GM12865 (cell line): Measurements from ENCODE around the gene GCSH.

Source experiments
- DNase-seq: peaks from one replicate; pipeline ENCODE4 v3.0.0; 2010; ENCODE audit warnings: low read depth
- H3K4me3 ChIP-seq: 2 replicates; pipeline ENCODE4 v1.5.1; 2011; ENCODE audit warnings: mild to moderate bottlenecking, low read depth, low read length, control low read depth
- CTCF ChIP-seq: IDR thresholded peaks from 2 replicates; pipeline ENCODE4 v1.5.1; 2011; ENCODE audit warnings: low read length, control low read depth, low read depth, inconsistent platforms; ENCODE audit not compliant: insufficient read depth; ENCODE audit errors: missing control alignments

The GCSH gene

GRCh38 chr16:81095953-81096714 is at the start of gene GCSH:
Gene GCSH, minus strand, starts transcription at chr16:81096395. Its CDS starts 117 bp downstream, at chr16:81096278.
- TF ChIP-seq CTCF: no peak
- H3K4me3 ChIP-seq: peak within 1 kb of the TSS; percentile 66
- peak; percentile 99 for DNase-seq

GRCh38 chr16:81143921-81144471 is 47.8 kb upstream of the GCSH start:
- H3K4me3 ChIP-seq: no peak overlapping the region
- no peak for DNase-seq
- no peak for TF ChIP-seq CTCF

- H3K4me3 ChIP-seq: no peak overlapping the region
- no peak for TF ChIP-seq CTCF
These were observed 46.7 kb upstream of the GCSH start for GRCh38 chr16:81142864-81143263.

GRCh38 chr16:81140930-81141780 is 45.0 kb upstream of the GCSH start:
- TF ChIP-seq CTCF: peak; percentile 39
- no peak overlapping the region for H3K4me3 ChIP-seq
- DNase-seq: no peak

More at GRCh38 chr16:81142864-81143263, 46.7 kb upstream of the GCSH start:
- no peak for DNase-seq

- no peak for TF ChIP-seq CTCF
- DNase-seq: no peak
- no peak overlapping the region for H3K4me3 ChIP-seq
These were observed 42.8 kb upstream of the GCSH start for GRCh38 chr16:81138831-81139557.

GRCh38 chr16:81137754-81138153 is 41.6 kb upstream of the GCSH start:
- no peak for TF ChIP-seq CTCF
- DNase-seq: no peak
- H3K4me3 ChIP-seq: no peak overlapping the region
